HepG2 (cell line): ENCODE measurements around the gene ID3. TPM values are rescaled to one million over a fixed set of nuclear protein-coding genes. Genes with fewer than 3 reads are reported as not detected.

Experiments used
- ATAC-seq: fragments of 200-7000 bp; cut with Tn5 transposase; 3 replicates; pipeline ENCODE4 v1.9.1; 2020; ENCODE audit warnings: mild to moderate bottlenecking, moderate library complexity
- BruUV-seq: library from RNA; stranded (reverse); fragments of 400-500 nt; replicated peaks from 2 replicates; lab custom pipeline; 2021; lab: Mats Ljungman, UMichigan
- CTCF ChIA-PET: fragments of 300-600 bp; formaldehyde crosslinking; extraction: SDS; loops from one replicate; lab custom pipeline; 2021; ENCODE audit warnings: low total read pairs, inconsistent platforms, low intra/inter-chr PET ratio; lab: Yijun Ruan, JAX
- POLR2A ChIA-PET: fragments of 350-600 bp; sonication (Branson Sonifier 250); formaldehyde crosslinking; loops from one replicate; lab custom pipeline; 2020; ENCODE audit warnings: antibody characterized with exemption, inconsistent platforms; lab: Yijun Ruan, JAX
- DNase-seq: peaks from one replicate; pipeline ENCODE4 v3.0.0-alpha.2; 2015; ENCODE audit warnings: low spot score
- FAIRE-seq: peaks from 3 replicates; lab custom pipeline; 2011; peaks lifted over from hg19 to GRCh38; lab: Jason Lieb, UNC
- H2AFZ ChIP-seq: one replicate; pipeline ENCODE4 v1.6.1; 2011; ENCODE audit warnings: low read length, inconsistent platforms
- H3K27ac ChIP-seq: fragments of 300-600 bp; 3 replicates; pipeline ENCODE4 v1.8.0; 2011; ENCODE audit warnings: mixed run types, mild to moderate bottlenecking, mixed read lengths, low read length, inconsistent platforms; ENCODE audit not compliant: insufficient read depth; ENCODE audit errors: extremely low read length
- H3K27me3 ChIP-seq, 2 experiments: fragments of 200-600 bp in 1 of 2; 2 replicates in 1 of 2; 3 replicates in 1 of 2; pipeline versions ENCODE4 v1.6.0 to v1.8.0; 2011; ENCODE audit warnings: low read length in 2 of 2, mild to moderate bottlenecking in 2 of 2, moderate library complexity in 2 of 2, inconsistent platforms in 1 of 2; ENCODE audit not compliant: insufficient read depth in 2 of 2, control insufficient read depth in 1 of 2
- H3K36me3 ChIP-seq, 2 experiments: fragments of 200-600 bp in 1 of 2; replicated peaks in 1 of 2; 2 replicates in 1 of 2; 3 replicates in 1 of 2; pipeline versions ENCODE4 v1.5.1 to v1.8.0; 2011; ENCODE audit warnings: low read length in 2 of 2, inconsistent platforms in 1 of 2; ENCODE audit not compliant: insufficient read depth in 2 of 2, control insufficient read depth in 1 of 2
- H3K4me1 ChIP-seq: 2 replicates; pipeline ENCODE4 v1.5.1; 2012; ENCODE audit warnings: low read length, inconsistent platforms; ENCODE audit not compliant: insufficient read depth
- H3K4me2 ChIP-seq: 2 replicates; pipeline ENCODE4 v1.6.0; 2011; ENCODE audit warnings: low read depth, low read length, inconsistent platforms
- H3K4me3 ChIP-seq, 3 experiments: fragments of 200-600 bp in 1 of 3; sonication (generic), shearing (Covaris generic) in 1 of 3; replicated peaks in 1 of 3; 2 replicates each; pipeline ENCODE4 v1.5.1; 2011 to 2016; ENCODE audit warnings: low read length in 3 of 3, inconsistent platforms in 2 of 3, low read depth in 2 of 3, mild to moderate bottlenecking in 2 of 3, control low read depth in 1 of 3, mixed read lengths in 1 of 3; ENCODE audit not compliant: insufficient read depth in 1 of 3
- H3K79me2 ChIP-seq: one replicate; pipeline ENCODE4 v1.6.1; 2011; ENCODE audit warnings: low read length, inconsistent platforms; ENCODE audit not compliant: insufficient read depth
- H3K9ac ChIP-seq: 2 replicates; pipeline ENCODE4 v1.6.0; 2011; ENCODE audit warnings: mild to moderate bottlenecking, low read depth, low read length, inconsistent platforms; ENCODE audit not compliant: insufficient read depth
- H3K9me3 ChIP-seq: 2 replicates; pipeline ENCODE4 v1.5.1; 2012; ENCODE audit warnings: mild to moderate bottlenecking, low read length
- H4K20me1 ChIP-seq: 2 replicates; pipeline ENCODE4 v1.6.0; 2011; ENCODE audit warnings: inconsistent platforms, mild to moderate bottlenecking, low read length, moderate library complexity; ENCODE audit not compliant: insufficient read depth
- EZH2 ChIP-seq: conservative IDR thresholded peaks from 2 replicates; pipeline ENCODE4 v1.6.1; 2012; ENCODE audit warnings: mild to moderate bottlenecking, low read depth, low read length, moderate library complexity
- FOXA3 ChIP-seq: IDR thresholded peaks from 2 replicates; pipeline ENCODE4 v1.6.1; 2016; ENCODE audit warnings: missing genetic modification reagents, missing compliant biosample characterization
- HMG20B ChIP-seq: conservative IDR thresholded peaks from 2 replicates; pipeline ENCODE4 v1.6.1; 2016; ENCODE audit warnings: missing genetic modification reagents, missing compliant biosample characterization
- PHF21A ChIP-seq: sonication (generic); formaldehyde crosslinking; IDR thresholded peaks from 2 replicates; pipeline ENCODE4 v1.5.0; 2020; ENCODE audit warnings: mild to moderate bottlenecking, missing genetic modification reagents
- REL ChIP-seq: sonication (generic); formaldehyde crosslinking; conservative IDR thresholded peaks from 2 replicates; pipeline ENCODE4 v1.8.0; 2022; ENCODE audit warnings: mild to moderate bottlenecking, missing genetic modification reagents, moderate library complexity
- SOX6 ChIP-seq, 2 experiments: fragments of 450-650 bp in 1 of 2; sonication (generic) in 1 of 2; formaldehyde crosslinking in 1 of 2; IDR thresholded peaks; 2 replicates each; pipeline versions ENCODE4 v1.4.0 to v1.6.1; 2017 to 2020; ENCODE audit warnings: antibody characterized with exemption in 1 of 2, mild to moderate bottlenecking in 1 of 2, missing genetic modification reagents in 1 of 2
- THAP9 ChIP-seq: sonication (generic); formaldehyde crosslinking; IDR thresholded peaks from 2 replicates; pipeline ENCODE4; 2020; ENCODE audit warnings: missing genetic modification reagents, mild to moderate bottlenecking, borderline replicate concordance
- XBP1 ChIP-seq: sonication (generic); formaldehyde crosslinking; IDR thresholded peaks from 2 replicates; pipeline ENCODE4 v1.5.0; 2020; ENCODE audit warnings: missing genetic modification reagents
- ZBTB37 ChIP-seq: sonication (generic); formaldehyde crosslinking; IDR thresholded peaks from 2 replicates; pipeline ENCODE4 v1.4.0; 2020; ENCODE audit warnings: mild to moderate bottlenecking, missing genetic modification reagents
- ZNF407 ChIP-seq: sonication (generic); formaldehyde crosslinking; IDR thresholded peaks from one replicate; pipeline ENCODE4 v1.5.1; 2020; ENCODE audit warnings: mild to moderate bottlenecking, missing genetic modification reagents; ENCODE audit errors: not compliant biosample characterization
- ZNF883 ChIP-seq: sonication (generic); formaldehyde crosslinking; IDR thresholded peaks from 2 replicates; pipeline ENCODE4 v1.5.1; 2020; ENCODE audit warnings: mild to moderate bottlenecking, missing genetic modification reagents; ENCODE audit errors: not compliant biosample characterization
- WGBS: methylation state at CpG from one replicate; pipeline ENCODE4 v1.1.6; 2017; ENCODE audit warnings: low lambda C conversion rate; 5-methylcytosine and 5-hydroxymethylcytosine counted together
- in situ Hi-C: cut with HindIII; loops from 2 replicates; pipeline ENCODE4 v1.10.0; 2017; ENCODE audit warnings: low pct_unique_long_range_greater_than_20kb; ENCODE audit not compliant: extremely low pct_ligation_motif_present
- intact Hi-C: fragments of 100-400 bp; cut with micrococcal nuclease; formaldehyde crosslinking; loops from one replicate; pipeline ENCODE4 v1.10.0; 2022; ENCODE audit not compliant: unreplicated experiment
- polyA plus RNA-seq, 8 experiments: library from polyadenylated mRNA; depleted of rRNA in 3 of 8; stranded (reverse) in 7 of 8; unstranded in 1 of 8; fragments of >200 nt; fragmentation: Illumina TruSeq in 4 of 8; extraction: Trizol in 4 of 8; gene quantifications; 2 replicates each; pipeline versions ENCODE4 v1.2.1 to v1.2.3, GENCODE V29; 2011 to 2016; ENCODE audit warnings: low read depth in 4 of 8, missing spikeins in 1 of 8, mixed read lengths in 1 of 8; ENCODE audit not compliant: insufficient read depth in 1 of 8
- total RNA-seq, 5 experiments: library from RNA; depleted of rRNA; stranded (reverse); fragments of >200 nt; fragmentation: Illumina TruSeq; extraction: Trizol; gene quantifications; 2 replicates each; pipeline ENCODE4 v1.2.3, GENCODE V29; 2016; ENCODE audit warnings: low read depth in 1 of 5

ID3 gene
- total and polyA plus RNA-seq, 2 of the 13 experiments (the other 11 are each of a cell fraction or from before 2014, with no cell fraction given), result 64.8 to 115 TPM

- POLR2A ChIA-PET, result interaction anchor here (0.6 to 6.0 kb wide), 12 partner anchors 8 to 210 kb away, joined by 3 to 54 read pairs (median 6); partner anchors contain the start of genes HNRNPR and RPL11
- peak overlapping the region; percentile 52 to 72 (median 55); a peak in 5 of 6 replicates for H3K4me3 ChIP-seq
- FAIRE-seq (no peak), DNase-seq (no peak), ATAC-seq (no peak)
- peaks cover 69% of the 10 kb centered on the region for H3K4me1 ChIP-seq
- peak overlapping the region; percentile 92 for H3K4me2 ChIP-seq
- no peaks in the 10 kb centered on the region for H3K36me3 ChIP-seq
- intact Hi-C loops (loop anchor here (10.0 kb wide), 1 partner anchor 191 kb away; the partner anchor contains the start of gene ELOA), in situ Hi-C loops (no loop called here)
- 29% methylated on average over 12 of the region's 12 CpGs for WGBS
- H3K27ac ChIP-seq, result peak overlapping the region; percentile 98
- no TSS peak for BruUV-seq
- no peak overlapping the region for H2AFZ ChIP-seq
- peaks cover 7% of the 10 kb centered on the region; the same call in 1 of the 2 replicates for H4K20me1 ChIP-seq
- CTCF ChIA-PET, result interaction anchor here (1.1 kb wide), 1 partner anchor 9 kb away, joined by 3 read pairs; no protein-coding TSS in a partner anchor
- H3K9ac ChIP-seq, result peak overlapping the region; percentile 91
- H3K9me3 ChIP-seq, result no peaks in the 10 kb centered on the region
- no peaks in the 10 kb centered on the region; a peak in 1 of 5 replicates for H3K27me3 ChIP-seq
- H3K79me2 ChIP-seq, result peaks cover 23% of the 10 kb centered on the region
- TF ChIP-seq FOXA3 (CRISPR knock-in tag) (no peak), REL (CRISPR knock-in tag) (no peak), PHF21A (CRISPR knock-in tag) (0 out of 2 replicates have a peak, but pooled peaks have one; percentile 2), THAP9 (CRISPR knock-in tag) (0 out of 2 replicates have a peak, but pooled peaks have one; percentile 63), SOX6 (IDR thresholded peaks at IDR 0.05) (no peak), SOX6 (CRISPR knock-in tag; IDR thresholded peaks at IDR 0.05) (0 out of 2 replicates have a peak, but pooled peaks have one; percentile 22), XBP1 (no peak), ZNF407 (CRISPR knock-in tag) (peak; percentile 41), EZH2 (no peak), ZBTB37 (CRISPR knock-in tag) (no peak), HMG20B (CRISPR knock-in tag) (no peak), ZNF883 (CRISPR knock-in tag) (peak; percentile 56)
These were observed 5.2 kb downstream of the ID3 start for GRCh38 chr1:23554127-23554480.
